Measurements from ENCODE around the gene LAGE3.

LAGE3 gene

DNA sequence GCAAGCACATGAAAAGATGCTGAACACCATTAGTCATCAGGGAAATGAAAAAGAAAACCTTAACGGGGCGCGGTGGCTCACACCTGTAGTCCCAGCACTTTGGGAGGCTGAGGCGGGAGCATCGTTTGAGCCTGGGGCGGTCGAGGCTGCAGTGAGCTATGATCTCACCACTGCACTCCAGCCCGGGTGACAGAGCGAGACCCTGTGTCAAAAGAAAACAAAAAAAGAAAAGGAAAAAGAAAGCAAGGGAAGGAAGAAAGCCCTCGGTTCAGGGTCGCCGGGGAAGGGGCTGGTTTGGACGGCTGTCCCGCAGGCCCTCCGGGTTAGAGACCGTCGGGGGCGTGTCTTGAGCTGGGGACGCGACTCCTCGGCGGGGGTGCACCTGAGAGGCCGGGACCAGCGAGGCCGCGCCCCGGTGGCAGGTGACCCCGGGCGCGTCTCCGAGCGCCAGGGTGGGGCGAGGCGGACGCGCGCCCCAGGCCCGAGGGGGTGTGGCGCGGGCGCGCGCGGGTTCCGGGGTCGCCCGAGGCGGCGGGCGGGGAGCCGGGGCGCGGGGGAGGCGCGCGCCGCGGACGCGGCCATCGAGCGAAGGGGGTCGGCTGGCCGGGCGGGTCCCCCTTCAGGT is 21.5 kb downstream of the LAGE3 start:
- Histone ChIP-seq H3K27ac (peak overlapping the region; percentile 63; the same call in 1 of the 2 replicates), H3K27me3 (ENCODE audit: insufficient read depth, low read depth, severe bottlenecking) (peaks cover 17% of the 10 kb centered on the region), H3K36me3 (peaks cover 31% of the 10 kb centered on the region), H3K9me3 (ENCODE audit: severe bottlenecking) (peaks cover 6% of the 10 kb centered on the region), H3K4me3 (ENCODE audit: low read depth, low read length) (peak overlapping the region; percentile 33)
- TF ChIP-seq, protein P1, sequence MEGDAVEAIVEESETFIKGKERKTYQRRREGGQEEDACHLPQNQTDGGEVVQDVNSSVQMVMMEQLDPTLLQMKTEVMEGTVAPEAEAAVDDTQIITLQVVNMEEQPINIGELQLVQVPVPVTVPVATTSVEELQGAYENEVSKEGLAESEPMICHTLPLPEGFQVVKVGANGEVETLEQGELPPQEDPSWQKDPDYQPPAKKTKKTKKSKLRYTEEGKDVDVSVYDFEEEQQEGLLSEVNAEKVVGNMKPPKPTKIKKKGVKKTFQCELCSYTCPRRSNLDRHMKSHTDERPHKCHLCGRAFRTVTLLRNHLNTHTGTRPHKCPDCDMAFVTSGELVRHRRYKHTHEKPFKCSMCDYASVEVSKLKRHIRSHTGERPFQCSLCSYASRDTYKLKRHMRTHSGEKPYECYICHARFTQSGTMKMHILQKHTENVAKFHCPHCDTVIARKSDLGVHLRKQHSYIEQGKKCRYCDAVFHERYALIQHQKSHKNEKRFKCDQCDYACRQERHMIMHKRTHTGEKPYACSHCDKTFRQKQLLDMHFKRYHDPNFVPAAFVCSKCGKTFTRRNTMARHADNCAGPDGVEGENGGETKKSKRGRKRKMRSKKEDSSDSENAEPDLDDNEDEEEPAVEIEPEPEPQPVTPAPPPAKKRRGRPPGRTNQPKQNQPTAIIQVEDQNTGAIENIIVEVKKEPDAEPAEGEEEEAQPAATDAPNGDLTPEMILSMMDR (IDR thresholded peaks at IDR 0.05; ENCODE audit: low read depth, low read length) = no peak
- peak; percentile 67 for DNase-seq

DNA sequence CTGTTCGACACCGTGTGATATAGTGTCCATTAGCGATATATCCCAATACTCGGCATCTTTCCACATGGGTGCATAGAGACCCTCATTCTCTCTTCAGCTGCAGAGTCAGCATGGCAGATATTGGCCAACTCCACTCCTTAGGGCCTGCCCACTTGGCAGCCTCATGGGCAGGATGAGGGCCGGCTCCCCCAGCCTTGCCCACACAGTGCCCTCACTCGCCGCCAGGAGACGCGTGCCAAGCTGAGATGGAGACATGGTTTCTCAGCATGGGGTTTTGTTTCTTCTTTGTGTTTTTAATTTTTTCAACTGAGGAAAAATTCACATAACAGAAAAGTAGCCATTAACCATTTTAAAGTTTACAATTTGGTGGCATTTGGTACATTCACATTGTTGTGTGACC is 26.3 kb downstream of the LAGE3 start:
- Histone ChIP-seq H3K27me3 (ENCODE audit: insufficient read depth, low read depth, severe bottlenecking) (peaks cover 20% of the 10 kb centered on the region), H3K9me3 (ENCODE audit: severe bottlenecking) (peaks cover 6% of the 10 kb centered on the region)
- TF ChIP-seq, protein P1 (IDR thresholded peaks at IDR 0.05; ENCODE audit: low read depth, low read length) = no peak

DNA sequence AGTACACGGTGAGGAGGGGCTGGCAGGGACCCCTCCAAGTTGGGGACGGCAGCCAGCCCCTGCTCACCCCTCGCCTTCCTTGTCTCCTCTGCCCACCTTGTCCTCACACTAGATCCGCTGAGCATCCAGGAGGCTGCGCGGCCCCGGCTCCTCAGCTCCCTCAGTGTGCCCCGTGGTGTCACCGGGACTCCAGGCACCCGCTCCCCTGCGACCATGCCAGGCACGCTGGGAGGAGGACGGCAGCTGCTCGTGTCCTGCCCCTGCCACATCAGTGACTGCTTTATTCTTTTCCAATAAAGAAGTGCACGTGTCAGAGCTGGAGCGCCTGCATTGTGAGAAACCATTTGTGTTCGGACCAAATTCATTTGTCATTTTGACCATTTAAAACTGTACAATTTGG is 28.8 kb downstream of the LAGE3 start:
- H3K36me3 ChIP-seq = peaks cover 70% of the 10 kb centered on the region
- H3K9me3 ChIP-seq (ENCODE audit: severe bottlenecking) = peaks cover 6% of the 10 kb centered on the region
- peaks cover 27% of the 10 kb centered on the region for H3K27me3 ChIP-seq (ENCODE audit: insufficient read depth, low read depth, severe bottlenecking)
- H3K4me3 ChIP-seq (ENCODE audit: low read depth, low read length) = no peak overlapping the region
- H3K27ac ChIP-seq = no peak overlapping the region
- TF ChIP-seq, protein P1 (IDR thresholded peaks at IDR 0.05; ENCODE audit: low read depth, low read length) = no peak
- DNase-seq = no peak

More for the DNA sequence above, 26.3 kb downstream of the LAGE3 start:
- peaks cover 45% of the 10 kb centered on the region for H3K36me3 ChIP-seq
- no peak for DNase-seq
- no peak overlapping the region for H3K27ac ChIP-seq
- H3K4me3 ChIP-seq (ENCODE audit: low read depth, low read length) = no peak overlapping the region

DNA sequence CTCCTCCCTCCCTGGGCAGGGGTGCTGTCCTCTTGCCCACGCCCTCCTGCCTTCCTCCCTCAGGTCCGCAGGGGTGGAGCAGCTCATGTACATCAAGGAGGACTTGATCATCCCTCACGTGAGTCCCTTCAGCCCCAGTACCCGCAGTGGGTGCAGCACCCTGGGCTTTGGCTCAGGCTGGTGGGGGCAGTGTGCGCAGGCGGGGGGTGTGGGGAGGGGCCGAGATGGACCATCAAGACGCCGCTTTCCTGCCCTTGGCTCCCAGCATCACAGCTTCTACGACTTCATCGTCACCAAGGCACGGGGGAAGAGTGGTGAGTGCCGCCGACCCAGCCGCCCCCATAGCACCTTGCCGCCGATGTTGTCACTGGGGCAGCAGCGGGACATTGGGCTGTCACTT is 29.5 kb downstream of the LAGE3 start:
- Histone ChIP-seq H3K27me3 (ENCODE audit: insufficient read depth, low read depth, severe bottlenecking) (peaks cover 31% of the 10 kb centered on the region), H3K36me3 (peaks cover 72% of the 10 kb centered on the region), H3K9me3 (ENCODE audit: severe bottlenecking) (no peaks in the 10 kb centered on the region), H3K27ac (no peak overlapping the region), H3K4me3 (ENCODE audit: low read depth, low read length) (no peak overlapping the region)
- DNase-seq = no peak
- TF ChIP-seq, protein P1 (IDR thresholded peaks at IDR 0.05; ENCODE audit: low read depth, low read length) = no peak

DNA sequence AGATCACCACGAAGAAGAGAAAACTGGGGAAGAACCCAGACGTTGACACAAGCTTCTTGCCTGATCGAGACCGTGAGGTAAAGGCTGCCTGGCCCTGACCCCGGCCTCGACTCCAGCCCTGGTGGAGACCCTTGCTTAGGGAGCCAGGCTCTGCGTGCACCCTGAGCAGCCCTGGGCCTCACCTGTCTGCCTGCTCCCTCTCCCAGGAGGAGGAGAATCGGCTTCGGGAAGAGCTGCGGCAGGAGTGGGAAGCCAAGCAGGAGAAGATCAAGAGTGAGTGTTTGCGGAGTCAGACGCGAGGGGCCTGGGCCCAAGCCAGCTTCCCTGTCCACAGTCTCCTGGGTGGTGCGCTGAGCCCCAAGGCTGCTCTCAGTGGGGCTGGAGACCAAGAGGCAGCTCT is 30.6 kb downstream of the LAGE3 start:
- Histone ChIP-seq H3K36me3 (peaks cover 72% of the 10 kb centered on the region), H3K27ac (no peak overlapping the region), H3K4me3 (ENCODE audit: low read depth, low read length) (no peak overlapping the region), H3K9me3 (ENCODE audit: severe bottlenecking) (no peaks in the 10 kb centered on the region), H3K27me3 (ENCODE audit: insufficient read depth, low read depth, severe bottlenecking) (peaks cover 33% of the 10 kb centered on the region)
- DNase-seq = no peak
- TF ChIP-seq, protein P1 (IDR thresholded peaks at IDR 0.05; ENCODE audit: low read depth, low read length) = no peak

DNA sequence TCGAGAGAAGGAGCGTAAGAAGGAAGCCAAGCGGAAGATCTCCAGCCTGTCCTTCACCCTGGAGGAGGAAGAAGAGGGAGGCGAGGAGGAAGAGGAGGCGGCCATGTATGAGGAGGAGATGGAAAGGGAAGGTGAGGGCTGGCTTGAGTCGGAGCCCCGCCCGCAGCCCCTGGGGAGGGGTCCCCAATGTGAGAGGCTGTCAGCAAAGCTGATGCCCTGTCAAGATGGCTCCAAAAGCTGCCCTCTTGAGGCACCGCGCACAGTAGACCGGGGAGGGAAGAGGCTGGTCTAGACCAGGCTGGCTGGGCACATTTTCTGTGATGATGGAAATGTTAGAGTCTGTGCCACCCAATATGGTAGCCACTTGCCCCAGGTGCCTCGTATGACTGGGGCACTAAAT is 32.7 kb downstream of the LAGE3 start:
- peaks cover 33% of the 10 kb centered on the region for H3K27me3 ChIP-seq (ENCODE audit: insufficient read depth, low read depth, severe bottlenecking)
- H3K4me3 ChIP-seq (ENCODE audit: low read depth, low read length) = no peak overlapping the region
- no peak for DNase-seq
- peaks cover 78% of the 10 kb centered on the region for H3K36me3 ChIP-seq
- H3K27ac ChIP-seq = no peak overlapping the region
- H3K9me3 ChIP-seq (ENCODE audit: severe bottlenecking) = no peaks in the 10 kb centered on the region
- TF ChIP-seq, protein P1 (IDR thresholded peaks at IDR 0.05; ENCODE audit: low read depth, low read length) = no peak

Measured in WERI-Rb-1 (cell line).